HepG2 (cell line): ENCODE measurements around the gene DDX54. TPM values are rescaled to one million over a fixed set of nuclear protein-coding genes. Genes with fewer than 3 reads are reported as not detected.

ENCODE experiments used
- ATAC-seq: fragments of 200-7000 bp; cut with Tn5 transposase; 3 replicates; pipeline ENCODE4 v1.9.1; 2020; ENCODE audit warnings: mild to moderate bottlenecking, moderate library complexity
- BruUV-seq: library from RNA; stranded (reverse); fragments of 400-500 nt; replicated peaks from 2 replicates; lab custom pipeline; 2021; lab: Mats Ljungman, UMichigan
- CTCF ChIA-PET: fragments of 300-600 bp; formaldehyde crosslinking; extraction: SDS; loops from one replicate; lab custom pipeline; 2021; ENCODE audit warnings: low total read pairs, inconsistent platforms, low intra/inter-chr PET ratio; lab: Yijun Ruan, JAX
- POLR2A ChIA-PET: fragments of 350-600 bp; sonication (Branson Sonifier 250); formaldehyde crosslinking; loops from one replicate; lab custom pipeline; 2020; ENCODE audit warnings: antibody characterized with exemption, inconsistent platforms; lab: Yijun Ruan, JAX
- DNase-seq: peaks from one replicate; pipeline ENCODE4 v3.0.0-alpha.2; 2015; ENCODE audit warnings: low spot score
- FAIRE-seq: peaks from 3 replicates; lab custom pipeline; 2011; peaks lifted over from hg19 to GRCh38; lab: Jason Lieb, UNC
- H2AFZ ChIP-seq: one replicate; pipeline ENCODE4 v1.6.1; 2011; ENCODE audit warnings: low read length, inconsistent platforms
- H3K27ac ChIP-seq: fragments of 300-600 bp; 3 replicates; pipeline ENCODE4 v1.8.0; 2011; ENCODE audit warnings: mixed run types, mild to moderate bottlenecking, mixed read lengths, low read length, inconsistent platforms; ENCODE audit not compliant: insufficient read depth; ENCODE audit errors: extremely low read length
- H3K27me3 ChIP-seq, 2 experiments: fragments of 200-600 bp in 1 of 2; 2 replicates in 1 of 2; 3 replicates in 1 of 2; pipeline versions ENCODE4 v1.6.0 to v1.8.0; 2011; ENCODE audit warnings: low read length in 2 of 2, mild to moderate bottlenecking in 2 of 2, moderate library complexity in 2 of 2, inconsistent platforms in 1 of 2; ENCODE audit not compliant: insufficient read depth in 2 of 2, control insufficient read depth in 1 of 2
- H3K36me3 ChIP-seq, 2 experiments: fragments of 200-600 bp in 1 of 2; replicated peaks in 1 of 2; 2 replicates in 1 of 2; 3 replicates in 1 of 2; pipeline versions ENCODE4 v1.5.1 to v1.8.0; 2011; ENCODE audit warnings: low read length in 2 of 2, inconsistent platforms in 1 of 2; ENCODE audit not compliant: insufficient read depth in 2 of 2, control insufficient read depth in 1 of 2
- H3K4me1 ChIP-seq: 2 replicates; pipeline ENCODE4 v1.5.1; 2012; ENCODE audit warnings: low read length, inconsistent platforms; ENCODE audit not compliant: insufficient read depth
- H3K4me2 ChIP-seq: 2 replicates; pipeline ENCODE4 v1.6.0; 2011; ENCODE audit warnings: low read depth, low read length, inconsistent platforms
- H3K4me3 ChIP-seq, 3 experiments: fragments of 200-600 bp in 1 of 3; sonication (generic), shearing (Covaris generic) in 1 of 3; replicated peaks in 1 of 3; 2 replicates each; pipeline ENCODE4 v1.5.1; 2011 to 2016; ENCODE audit warnings: low read length in 3 of 3, inconsistent platforms in 2 of 3, low read depth in 2 of 3, mild to moderate bottlenecking in 2 of 3, control low read depth in 1 of 3, mixed read lengths in 1 of 3; ENCODE audit not compliant: insufficient read depth in 1 of 3
- H3K79me2 ChIP-seq: one replicate; pipeline ENCODE4 v1.6.1; 2011; ENCODE audit warnings: low read length, inconsistent platforms; ENCODE audit not compliant: insufficient read depth
- H3K9ac ChIP-seq: 2 replicates; pipeline ENCODE4 v1.6.0; 2011; ENCODE audit warnings: mild to moderate bottlenecking, low read depth, low read length, inconsistent platforms; ENCODE audit not compliant: insufficient read depth
- H3K9me3 ChIP-seq: 2 replicates; pipeline ENCODE4 v1.5.1; 2012; ENCODE audit warnings: mild to moderate bottlenecking, low read length
- H4K20me1 ChIP-seq: 2 replicates; pipeline ENCODE4 v1.6.0; 2011; ENCODE audit warnings: inconsistent platforms, mild to moderate bottlenecking, low read length, moderate library complexity; ENCODE audit not compliant: insufficient read depth
- ELF4 ChIP-seq: sonication (generic); formaldehyde crosslinking; IDR thresholded peaks from 2 replicates; pipeline ENCODE4 v1.5.0; 2020; ENCODE audit warnings: missing genetic modification reagents, mild to moderate bottlenecking, moderate library complexity, borderline replicate concordance
- HMGXB3 ChIP-seq: sonication (generic); formaldehyde crosslinking; IDR thresholded peaks from 2 replicates; pipeline ENCODE4 v1.4.0; 2020; ENCODE audit warnings: missing genetic modification reagents, borderline replicate concordance
- SMYD3 ChIP-seq: sonication (generic); formaldehyde crosslinking; IDR thresholded peaks from 2 replicates; pipeline ENCODE4 v1.8.1; 2023; ENCODE audit warnings: mild to moderate bottlenecking, missing genetic modification reagents
- SPEN ChIP-seq: sonication (generic); formaldehyde crosslinking; IDR thresholded peaks from 2 replicates; pipeline ENCODE4 v1.5.1; 2020; ENCODE audit warnings: low read depth, mild to moderate bottlenecking, missing genetic modification reagents
- ZBTB34 ChIP-seq: sonication (generic); formaldehyde crosslinking; IDR thresholded peaks from 2 replicates; pipeline ENCODE4 v1.8.0; 2022; ENCODE audit warnings: mild to moderate bottlenecking, missing genetic modification reagents
- ZC3H13 ChIP-seq: sonication (generic); formaldehyde crosslinking; IDR thresholded peaks from 2 replicates; pipeline ENCODE4 v1.8.1; 2023; ENCODE audit warnings: mild to moderate bottlenecking, missing genetic modification reagents, moderate library complexity
- ZFP90 ChIP-seq: sonication (generic); formaldehyde crosslinking; IDR thresholded peaks from 2 replicates; pipeline ENCODE4 v1.8.0; 2022; ENCODE audit warnings: missing genetic modification reagents, mild to moderate bottlenecking, inconsistent platforms, borderline replicate concordance
- ZNF224 ChIP-seq: sonication (generic); formaldehyde crosslinking; IDR thresholded peaks from 2 replicates; pipeline ENCODE4 v1.5.0; 2020; ENCODE audit warnings: mild to moderate bottlenecking, missing genetic modification reagents
- ZNF343 ChIP-seq: sonication (generic); formaldehyde crosslinking; IDR thresholded peaks from 2 replicates; pipeline ENCODE4 v1.4.0; 2020; ENCODE audit warnings: mild to moderate bottlenecking, missing genetic modification reagents
- ZNF546 ChIP-seq: sonication (generic); formaldehyde crosslinking; conservative IDR thresholded peaks from 2 replicates; pipeline ENCODE4 v1.8.1; 2023; ENCODE audit warnings: mild to moderate bottlenecking, missing genetic modification reagents
- ZNF558 ChIP-seq: sonication (generic); formaldehyde crosslinking; IDR thresholded peaks from 2 replicates; pipeline ENCODE4 v1.9.0; 2022; ENCODE audit warnings: mild to moderate bottlenecking, missing genetic modification reagents, borderline replicate concordance
- ZNF615 ChIP-seq: sonication (generic); formaldehyde crosslinking; IDR thresholded peaks from 2 replicates; pipeline ENCODE4 v1.5.0; 2020; ENCODE audit warnings: mild to moderate bottlenecking, missing genetic modification reagents, borderline replicate concordance
- ZNF710 ChIP-seq: sonication (generic); formaldehyde crosslinking; IDR thresholded peaks from 2 replicates; pipeline ENCODE4 v1.5.0; 2020; ENCODE audit warnings: mild to moderate bottlenecking, missing genetic modification reagents, borderline replicate concordance
- ZNF883 ChIP-seq: sonication (generic); formaldehyde crosslinking; IDR thresholded peaks from 2 replicates; pipeline ENCODE4 v1.5.1; 2020; ENCODE audit warnings: mild to moderate bottlenecking, missing genetic modification reagents; ENCODE audit errors: not compliant biosample characterization
- WGBS: methylation state at CpG from one replicate; pipeline ENCODE4 v1.1.6; 2017; ENCODE audit warnings: low lambda C conversion rate; 5-methylcytosine and 5-hydroxymethylcytosine counted together
- in situ Hi-C: cut with HindIII; loops from 2 replicates; pipeline ENCODE4 v1.10.0; 2017; ENCODE audit warnings: low pct_unique_long_range_greater_than_20kb; ENCODE audit not compliant: extremely low pct_ligation_motif_present
- intact Hi-C: fragments of 100-400 bp; cut with micrococcal nuclease; formaldehyde crosslinking; loops from one replicate; pipeline ENCODE4 v1.10.0; 2022; ENCODE audit not compliant: unreplicated experiment
- polyA plus RNA-seq, 8 experiments: library from polyadenylated mRNA; depleted of rRNA in 3 of 8; stranded (reverse) in 7 of 8; unstranded in 1 of 8; fragments of >200 nt; fragmentation: Illumina TruSeq in 4 of 8; extraction: Trizol in 4 of 8; gene quantifications; 2 replicates each; pipeline versions ENCODE4 v1.2.1 to v1.2.3, GENCODE V29; 2011 to 2016; ENCODE audit warnings: low read depth in 4 of 8, missing spikeins in 1 of 8, mixed read lengths in 1 of 8; ENCODE audit not compliant: insufficient read depth in 1 of 8
- total RNA-seq, 5 experiments: library from RNA; depleted of rRNA; stranded (reverse); fragments of >200 nt; fragmentation: Illumina TruSeq; extraction: Trizol; gene quantifications; 2 replicates each; pipeline ENCODE4 v1.2.3, GENCODE V29; 2016; ENCODE audit warnings: low read depth in 1 of 5
- TF ChIP-seq, protein P1 (sequence below): sonication (generic); formaldehyde crosslinking; IDR thresholded peaks from 2 replicates; pipeline ENCODE4 v1.8.0; 2022; ENCODE audit warnings: mild to moderate bottlenecking, missing genetic modification reagents, borderline replicate concordance

Gene DDX54
- total and polyA plus RNA-seq, 2 of the 13 experiments (the other 11 are each of a cell fraction or from before 2014, with no cell fraction given): 59.7 to 61.1 TPM

GRCh38 chr12:113195598-113195997 is 10.3 kb upstream of the DDX54 start:
- Histone ChIP-seq H4K20me1 (no peaks in the 10 kb centered on the region), H3K4me1 (peaks cover 14% of the 10 kb centered on the region), H3K79me2 (no peaks in the 10 kb centered on the region), H2AFZ (no peak overlapping the region), H3K4me3 (no peak overlapping the region), H3K27me3 (no peaks in the 10 kb centered on the region), H3K4me2 (no peak overlapping the region), H3K9me3 (no peaks in the 10 kb centered on the region), H3K27ac (no peak overlapping the region), H3K9ac (no peak overlapping the region), H3K36me3 (peaks cover 6 to 11% of the 10 kb centered on the region in 2 experiments; a peak in 2 of 5 replicates)
- CTCF ChIA-PET: no interaction called here
- 95% methylated on average over 13 of the region's 13 CpGs for WGBS
- FAIRE-seq: no peak
- in situ Hi-C loops: loop anchor here (10.0 kb wide), 1 partner anchor 159 kb away; the partner anchor contains the start of gene PLBD2
- no peak for DNase-seq
- intact Hi-C loops: loop anchor here (10.0 kb wide), 2 partner anchors 79 to 229 kb away; partner anchors contain the start of gene SDSL
- no TSS peak for BruUV-seq
- no peak for ATAC-seq
- POLR2A ChIA-PET: interaction anchor here (1.8 kb wide), 1 partner anchor 10 kb away, joined by 4 read pairs; no protein-coding TSS in a partner anchor
- TF ChIP-seq ZC3H13 (CRISPR knock-in tag) (no peak), ZNF558 (CRISPR knock-in tag) (no peak), ZNF883 (CRISPR knock-in tag) (no peak), SPEN (CRISPR knock-in tag) (no peak), ELF4 (CRISPR knock-in tag) (no peak), SMYD3 (CRISPR knock-in tag) (no peak), ZNF224 (CRISPR knock-in tag) (no peak), ZFP90 (no peak), ZNF615 (no peak), ZNF343 (CRISPR knock-in tag) (no peak), HMGXB3 (CRISPR knock-in tag) (no peak), ZBTB34 (CRISPR knock-in tag) (no peak), ZNF710 (CRISPR knock-in tag) (no peak), ZNF546 (CRISPR knock-in tag) (no peak)
- TF ChIP-seq, protein P1, sequence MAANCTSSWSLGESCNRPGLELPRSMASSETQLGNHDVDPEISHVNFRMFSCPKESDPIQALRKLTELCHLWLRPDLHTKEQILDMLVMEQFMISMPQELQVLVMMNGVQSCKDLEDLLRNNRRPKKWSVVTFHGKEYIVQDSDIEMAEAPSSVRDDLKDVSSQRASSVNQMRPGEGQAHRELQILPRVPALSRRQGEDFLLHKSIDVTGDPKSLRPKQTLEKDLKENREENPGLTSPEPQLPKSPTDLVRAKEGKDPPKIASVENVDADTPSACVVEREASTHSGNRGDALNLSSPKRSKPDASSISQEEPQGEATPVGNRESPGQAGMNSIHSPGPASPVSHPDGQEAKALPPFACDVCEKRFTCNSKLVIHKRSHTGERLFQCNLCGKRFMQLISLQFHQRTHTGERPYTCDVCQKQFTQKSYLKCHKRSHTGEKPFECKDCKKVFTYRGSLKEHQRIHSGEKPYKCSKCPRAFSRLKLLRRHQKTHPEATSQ: no peak
